WERI-Rb-1 (cell line): Measurements from ENCODE around the gene THRB.

Experiments used
- DNase-seq: peaks from one replicate; pipeline ENCODE4 v3.0.0-alpha.2; 2020
- H3K27ac ChIP-seq: fragments of 250-450 bp; sonication (Bioruptor Pico); 2 replicates; pipeline ENCODE4 v1.5.1; 2020; ENCODE audit warnings: mild to moderate bottlenecking, moderate library complexity
- H3K27me3 ChIP-seq: fragments of 250-450 bp; sonication (Bioruptor Pico); 2 replicates; pipeline ENCODE4 v1.5.1; 2021; ENCODE audit warnings: mild to moderate bottlenecking, low read depth, moderate library complexity; ENCODE audit not compliant: insufficient read depth, severe bottlenecking
- H3K36me3 ChIP-seq: fragments of 250-450 bp; sonication (Bioruptor Pico); 2 replicates; pipeline ENCODE4 v1.5.1; 2020; ENCODE audit warnings: mild to moderate bottlenecking, moderate library complexity
- H3K4me3 ChIP-seq: 2 replicates; pipeline ENCODE4 v1.5.1; 2011; ENCODE audit warnings: low read depth, mild to moderate bottlenecking, control low read depth, low read length
- H3K9me3 ChIP-seq: fragments of 250-450 bp; sonication (Bioruptor Pico); 2 replicates; pipeline ENCODE4 v1.5.1; 2021; ENCODE audit warnings: mild to moderate bottlenecking, moderate library complexity; ENCODE audit not compliant: severe bottlenecking
- CTCF ChIP-seq: IDR thresholded peaks from 2 replicates; pipeline ENCODE4 v1.5.1; 2011; ENCODE audit warnings: low read depth, mild to moderate bottlenecking, control low read depth, inconsistent platforms, low read length

Gene THRB

DNA sequence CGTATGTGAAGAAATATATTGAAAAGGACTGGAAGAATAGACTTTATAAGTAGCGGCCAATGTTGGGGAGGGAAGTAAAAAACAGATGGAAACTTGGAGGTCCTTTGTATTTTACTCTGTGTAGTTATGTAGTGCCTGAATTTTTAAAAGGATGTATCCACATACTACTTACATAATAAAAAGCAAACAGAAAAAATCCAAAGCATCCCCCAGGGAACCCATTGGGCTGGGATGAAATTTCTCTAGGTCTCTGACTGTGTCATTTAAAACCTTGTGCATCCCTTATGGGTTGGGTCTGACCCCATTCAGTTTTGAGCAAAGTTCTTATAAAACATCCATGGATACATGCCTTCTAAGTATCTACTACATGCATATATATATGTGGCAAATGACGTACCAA lies 408.4 kb downstream of the THRB start:
- no peak for TF ChIP-seq CTCF
- H3K27me3 ChIP-seq, result no peaks in the 10 kb centered on the region
- no peak for DNase-seq
- H3K9me3 ChIP-seq, result no peaks in the 10 kb centered on the region
- H3K36me3 ChIP-seq, result no peaks in the 10 kb centered on the region
- no peak overlapping the region for H3K4me3 ChIP-seq
- no peak overlapping the region for H3K27ac ChIP-seq

DNA sequence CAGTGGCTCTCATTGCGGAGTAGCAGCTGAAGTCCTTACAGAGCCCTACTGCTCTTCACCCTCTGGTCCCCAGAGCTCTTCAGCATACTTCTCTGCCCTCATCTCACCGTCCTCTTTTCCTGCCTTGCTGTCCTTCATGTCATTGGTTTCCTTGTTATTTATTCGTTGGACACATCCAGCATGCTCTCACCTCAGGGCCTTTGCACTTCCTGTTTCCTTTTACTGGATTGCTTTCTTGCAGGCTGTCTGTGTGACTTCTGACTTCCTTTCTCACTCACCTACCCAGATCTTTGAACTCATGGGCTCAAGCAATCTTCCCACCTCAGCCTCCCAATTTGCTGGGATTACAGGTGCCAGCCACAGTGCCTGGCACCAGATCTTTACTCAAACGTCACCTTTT lies 422.5 kb downstream of the THRB start:
- DNase-seq, result no peak
- H3K9me3 ChIP-seq, result no peaks in the 10 kb centered on the region
- no peak for TF ChIP-seq CTCF
- no peaks in the 10 kb centered on the region for H3K36me3 ChIP-seq
- H3K27me3 ChIP-seq, result no peaks in the 10 kb centered on the region
- H3K4me3 ChIP-seq, result no peak overlapping the region
- H3K27ac ChIP-seq, result no peak overlapping the region

- Histone ChIP-seq H3K27me3 (no peaks in the 10 kb centered on the region), H3K9me3 (no peaks in the 10 kb centered on the region), H3K36me3 (no peaks in the 10 kb centered on the region), H3K27ac (no peak overlapping the region), H3K4me3 (no peak overlapping the region)
- DNase-seq, result peak; percentile 33
- peak; percentile 22; the same call in 1 of the 2 replicates for TF ChIP-seq CTCF
Observed at GRCh38 chr3:24069045-24069444, 425.6 kb downstream of the THRB start.

- Histone ChIP-seq H3K27ac (no peak overlapping the region), H3K9me3 (no peaks in the 10 kb centered on the region), H3K27me3 (no peaks in the 10 kb centered on the region), H3K4me3 (no peak overlapping the region), H3K36me3 (no peaks in the 10 kb centered on the region)
- TF ChIP-seq CTCF, result no peak
- DNase-seq, result no peak
Observed at GRCh38 chr3:24067483-24067882, 427.2 kb downstream of the THRB start.
